H9 (cell line): Measurements from ENCODE around the gene LUZP1. TPM values are rescaled to one million over a fixed set of nuclear protein-coding genes. Genes with fewer than 3 reads are reported as not detected.
A peak's percentile ranks its signal among the peaks of the same experiment; 100 is the strongest.

Source experiments
- DNase-seq: peaks from one replicate; pipeline ENCODE4 v3.0.0-alpha.2; 2017
- H2AFZ ChIP-seq: one replicate; pipeline ENCODE4 v1.6.1; 2013; ENCODE audit warnings: mild to moderate bottlenecking, low read length, control low read depth, moderate library complexity
- H2AK5ac ChIP-seq: 2 replicates; pipeline ENCODE4 v1.6.1; 2013; ENCODE audit warnings: low read length, control low read depth, mixed read lengths; ENCODE audit not compliant: insufficient read length
- H2BK120ac ChIP-seq: one replicate; pipeline ENCODE4 v1.6.1; 2013; ENCODE audit warnings: low read depth, mild to moderate bottlenecking, low read length, control low read depth, inconsistent platforms; ENCODE audit not compliant: poor library complexity, severe bottlenecking
- H2BK12ac ChIP-seq: 2 replicates; pipeline ENCODE4 v1.6.1; 2013; ENCODE audit warnings: low read length, control low read depth, mixed read lengths, low read depth; ENCODE audit not compliant: insufficient read length
- H2BK15ac ChIP-seq: 2 replicates; pipeline ENCODE4 v1.6.1; 2013; ENCODE audit warnings: low read depth, low read length, control low read depth
- H2BK20ac ChIP-seq: one replicate; pipeline ENCODE4 v1.6.1; 2013; ENCODE audit warnings: low read depth, mild to moderate bottlenecking, low read length, control low read depth, inconsistent platforms; ENCODE audit not compliant: poor library complexity, severe bottlenecking
- H2BK5ac ChIP-seq: 2 replicates; pipeline ENCODE4 v1.6.1; 2013; ENCODE audit warnings: low read length, control low read depth, mixed read lengths; ENCODE audit not compliant: insufficient read length
- H3K14ac ChIP-seq: 2 replicates; pipeline ENCODE4 v1.6.1; 2013; ENCODE audit warnings: low read length, control low read depth; ENCODE audit not compliant: insufficient read depth
- H3K18ac ChIP-seq: 2 replicates; pipeline ENCODE4 v1.6.1; 2013; ENCODE audit warnings: low read depth, mild to moderate bottlenecking, mixed read lengths, low read length, control low read depth; ENCODE audit not compliant: insufficient read length
- H3K23ac ChIP-seq: 2 replicates; pipeline ENCODE4 v1.6.1; 2013; ENCODE audit warnings: low read length, control low read depth, mixed read lengths, low read depth; ENCODE audit not compliant: insufficient read length
- H3K23me2 ChIP-seq: 2 replicates; pipeline ENCODE4 v1.6.1; 2013; ENCODE audit warnings: low read depth, mild to moderate bottlenecking, mixed read lengths, low read length, control low read depth; ENCODE audit not compliant: insufficient read length, poor library complexity, severe bottlenecking
- H3K27ac ChIP-seq: 2 replicates; pipeline ENCODE4 v1.5.1; 2013; ENCODE audit warnings: low read length, control low read depth, mixed read lengths, low read depth; ENCODE audit not compliant: insufficient read length
- H3K27me3 ChIP-seq: 2 replicates; pipeline ENCODE4 v1.6.1; 2013; ENCODE audit warnings: low read length, control low read depth, inconsistent platforms; ENCODE audit not compliant: insufficient read depth
- H3K4ac ChIP-seq: 2 replicates; pipeline ENCODE4 v1.6.1; 2013; ENCODE audit warnings: low read depth, mild to moderate bottlenecking, control low read depth, inconsistent platforms, low read length, moderate library complexity
- H3K4me1 ChIP-seq: 2 replicates; pipeline ENCODE4 v1.6.1; 2013; ENCODE audit warnings: low read length, control low read depth, inconsistent platforms; ENCODE audit not compliant: insufficient read depth
- H3K4me2 ChIP-seq: 2 replicates; pipeline ENCODE4 v1.6.1; 2013; ENCODE audit warnings: low read length, control low read depth, mixed read lengths; ENCODE audit not compliant: insufficient read length, insufficient read depth
- H3K56ac ChIP-seq: 2 replicates; pipeline ENCODE4 v1.6.1; 2013; ENCODE audit warnings: low read depth, mild to moderate bottlenecking, mixed read lengths, low read length, control low read depth; ENCODE audit not compliant: insufficient read length
- H3K79me1 ChIP-seq: 2 replicates; pipeline ENCODE4 v1.6.1; 2013; ENCODE audit warnings: low read depth, mild to moderate bottlenecking, moderate library complexity, low read length, control low read depth, inconsistent platforms; ENCODE audit not compliant: insufficient read depth, poor library complexity, severe bottlenecking
- H3K79me2 ChIP-seq: 2 replicates; pipeline ENCODE4 v1.6.1; 2013; ENCODE audit warnings: low read length, control low read depth, inconsistent platforms; ENCODE audit not compliant: insufficient read depth
- H3K9ac ChIP-seq: 2 replicates; pipeline ENCODE4 v1.6.1; 2013; ENCODE audit warnings: low read length, control low read depth, mixed read lengths; ENCODE audit not compliant: insufficient read length; ENCODE audit errors: extremely low read depth
- H3K9me3 ChIP-seq: one replicate; pipeline ENCODE4 v1.6.1; 2013; ENCODE audit warnings: low read depth, low read length, inconsistent platforms; ENCODE audit not compliant: control insufficient read depth
- H3T11ph ChIP-seq: one replicate; pipeline ENCODE4 v1.6.1; 2013; ENCODE audit warnings: mild to moderate bottlenecking, low read length, control low read depth, inconsistent platforms
- H4K20me1 ChIP-seq: one replicate; pipeline ENCODE4 v1.6.1; 2013; ENCODE audit not compliant: control insufficient read depth, insufficient read length, insufficient read depth
- H4K5ac ChIP-seq: 2 replicates; pipeline ENCODE4 v1.6.1; 2013; ENCODE audit warnings: low read depth, mild to moderate bottlenecking, mixed read lengths, low read length, control low read depth; ENCODE audit not compliant: insufficient read length
- H4K8ac ChIP-seq: replicated peaks from 2 replicates; pipeline ENCODE4 v1.6.1; 2013; ENCODE audit warnings: low read length, control low read depth, mixed read lengths, low read depth; ENCODE audit not compliant: insufficient read length
- H4K91ac ChIP-seq: 2 replicates; pipeline ENCODE4 v1.6.1; 2013; ENCODE audit warnings: low read depth, mild to moderate bottlenecking, moderate library complexity, mixed read lengths, low read length, control low read depth; ENCODE audit not compliant: insufficient read length
- H3K27ac Mint-ChIP-seq, 3 experiments: 2 replicates in 2 of 3; 3 replicates in 1 of 3; pipeline ENCODE4 v1.8.0; 2020 to 2021; ENCODE audit warnings: mixed read lengths in 3 of 3, mild to moderate bottlenecking in 1 of 3, moderate library complexity in 1 of 3
- H3K27me3 Mint-ChIP-seq: 2 replicates; pipeline ENCODE4 v1.8.0; 2021; ENCODE audit warnings: low read depth, mild to moderate bottlenecking, moderate library complexity, mixed read lengths
- H3K36me3 Mint-ChIP-seq, 3 experiments: 2 replicates in 2 of 3; 3 replicates in 1 of 3; pipeline ENCODE4 v1.8.0; 2020 to 2021; ENCODE audit warnings: low read depth in 3 of 3, mixed read lengths in 3 of 3; ENCODE audit not compliant: insufficient read depth in 1 of 3
- H3K4me1 Mint-ChIP-seq, 2 experiments: 2 replicates each; pipeline ENCODE4 v1.8.0; 2020; ENCODE audit warnings: mixed read lengths in 2 of 2
- H3K4me3 Mint-ChIP-seq, 2 experiments: 2 replicates in 1 of 2; 3 replicates in 1 of 2; pipeline ENCODE4 v1.8.0; 2020 to 2021; ENCODE audit warnings: mild to moderate bottlenecking in 2 of 2, mixed read lengths in 2 of 2, moderate library complexity in 1 of 2
- H3K9me3 Mint-ChIP-seq, 2 experiments: 2 replicates in 1 of 2; 3 replicates in 1 of 2; pipeline ENCODE4 v1.8.0; 2020; ENCODE audit warnings: mild to moderate bottlenecking in 2 of 2, mixed read lengths in 2 of 2, moderate library complexity in 1 of 2
- WGBS: extraction: QIAGEN DNeasy Blood & Tissue Kit; methylation state at CpG from one replicate; pipeline ENCODE4 v1.1.7; 2013; ENCODE audit warnings: missing lambda C conversion rate, low lambda C conversion rate, mixed read lengths; ENCODE audit not compliant: insufficient read length; ENCODE audit errors: extremely low coverage; 5-methylcytosine and 5-hydroxymethylcytosine counted together
- total RNA-seq: library from RNA; stranded (reverse); gene quantifications from 2 replicates; pipeline ENCODE4 v1.2.1, GENCODE V29; 2021
- TF ChIP-seq, protein P1 (sequence below): fragments of 200-600 bp; sonication (generic); conservative IDR thresholded peaks from 3 replicates; pipeline ENCODE4 v1.8.0; 2021; ENCODE audit warnings: antibody characterized with exemption, mild to moderate bottlenecking

LUZP1 gene
- total RNA-seq, 1 experiment from 2014 or later = 48.2 TPM

DNA sequence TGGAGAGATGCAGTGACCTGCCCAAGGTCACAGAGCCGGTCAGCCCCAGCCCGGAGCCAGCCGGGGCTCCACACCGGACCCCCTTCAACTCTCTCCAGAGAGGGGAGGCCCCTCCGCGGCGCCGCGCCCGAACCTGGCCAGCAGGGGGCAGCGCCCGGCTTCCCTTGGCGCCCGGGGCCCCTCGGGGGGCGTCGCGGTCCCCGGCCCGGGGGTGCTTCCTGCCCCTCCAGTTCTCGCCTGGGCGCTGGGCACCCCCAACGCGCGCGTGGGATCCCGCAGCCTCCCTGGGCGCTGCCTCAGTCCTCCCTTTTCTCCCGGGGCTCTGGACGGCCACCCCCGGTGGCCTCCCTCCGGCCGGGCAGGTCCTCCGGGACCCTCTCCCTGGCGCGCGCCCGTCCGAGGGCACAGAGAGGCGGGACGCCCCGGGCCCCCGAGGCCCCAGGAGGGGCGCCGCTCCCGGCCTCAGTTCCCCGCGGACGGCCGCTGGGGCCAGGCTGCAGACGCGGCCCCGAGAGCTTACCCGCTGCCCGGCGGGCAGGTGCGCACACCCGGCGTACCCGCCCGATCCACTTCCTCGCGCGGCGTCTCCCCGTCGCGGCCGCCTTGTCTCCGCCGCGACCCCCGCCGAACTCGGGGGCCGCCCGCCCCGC is 48.2 kb upstream of the LUZP1 start:
- no peak overlapping the region for H3K9ac ChIP-seq
- H3K4me2 ChIP-seq = peak overlapping the region; percentile 58
- no peaks in the 10 kb centered on the region for H3K9me3 ChIP-seq
- H3K4ac ChIP-seq = no peak overlapping the region
- no peak overlapping the region for H2AK5ac ChIP-seq
- Mint-ChIP-seq H3K36me3 (no peaks in the 10 kb centered on the region), H3K9me3 (no peaks in the 10 kb centered on the region), H3K4me3 (peak overlapping the region; percentile 81 to 87), H3K27me3 (peaks cover 45% of the 10 kb centered on the region), H3K27ac (no peak overlapping the region; a peak in 1 of 7 replicates), H3K4me1 (peaks cover 16 to 27% of the 10 kb centered on the region in 2 experiments)
- no peak overlapping the region for H2BK12ac ChIP-seq
- H3K79me2 ChIP-seq = no peaks in the 10 kb centered on the region
- no peaks in the 10 kb centered on the region for H3K4me1 ChIP-seq
- peaks cover 5% of the 10 kb centered on the region for H3K23me2 ChIP-seq
- H3K23ac ChIP-seq = no peak overlapping the region
- H2BK5ac ChIP-seq = no peak overlapping the region
- 0 out of 2 replicates have a peak overlapping the region, but pooled peaks have one; percentile 40 for H3K14ac ChIP-seq
- WGBS = no CpG with 5 or more reads among the region's 78 CpGs
- H3K27me3 ChIP-seq = no peaks in the 10 kb centered on the region
- peak; percentile 64 for DNase-seq
- H4K5ac ChIP-seq = no peak overlapping the region
- no peaks in the 10 kb centered on the region for H3K79me1 ChIP-seq
- no peak overlapping the region for H3K27ac ChIP-seq
- no peak overlapping the region for H3K56ac ChIP-seq
- H2AFZ ChIP-seq = no peak overlapping the region
- H2BK20ac ChIP-seq = no peak overlapping the region
- TF ChIP-seq, protein P1, sequence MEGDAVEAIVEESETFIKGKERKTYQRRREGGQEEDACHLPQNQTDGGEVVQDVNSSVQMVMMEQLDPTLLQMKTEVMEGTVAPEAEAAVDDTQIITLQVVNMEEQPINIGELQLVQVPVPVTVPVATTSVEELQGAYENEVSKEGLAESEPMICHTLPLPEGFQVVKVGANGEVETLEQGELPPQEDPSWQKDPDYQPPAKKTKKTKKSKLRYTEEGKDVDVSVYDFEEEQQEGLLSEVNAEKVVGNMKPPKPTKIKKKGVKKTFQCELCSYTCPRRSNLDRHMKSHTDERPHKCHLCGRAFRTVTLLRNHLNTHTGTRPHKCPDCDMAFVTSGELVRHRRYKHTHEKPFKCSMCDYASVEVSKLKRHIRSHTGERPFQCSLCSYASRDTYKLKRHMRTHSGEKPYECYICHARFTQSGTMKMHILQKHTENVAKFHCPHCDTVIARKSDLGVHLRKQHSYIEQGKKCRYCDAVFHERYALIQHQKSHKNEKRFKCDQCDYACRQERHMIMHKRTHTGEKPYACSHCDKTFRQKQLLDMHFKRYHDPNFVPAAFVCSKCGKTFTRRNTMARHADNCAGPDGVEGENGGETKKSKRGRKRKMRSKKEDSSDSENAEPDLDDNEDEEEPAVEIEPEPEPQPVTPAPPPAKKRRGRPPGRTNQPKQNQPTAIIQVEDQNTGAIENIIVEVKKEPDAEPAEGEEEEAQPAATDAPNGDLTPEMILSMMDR = peak; percentile 97
- no peaks in the 10 kb centered on the region for H4K20me1 ChIP-seq
- no peak overlapping the region for H4K8ac ChIP-seq
- no peak overlapping the region for H4K91ac ChIP-seq
- no peak overlapping the region for H3T11ph ChIP-seq
- no peak overlapping the region for H2BK15ac ChIP-seq
- no peak overlapping the region for H2BK120ac ChIP-seq
- H3K18ac ChIP-seq = no peak overlapping the region
